ENCODE data around the gene TRIM2.

DNA sequence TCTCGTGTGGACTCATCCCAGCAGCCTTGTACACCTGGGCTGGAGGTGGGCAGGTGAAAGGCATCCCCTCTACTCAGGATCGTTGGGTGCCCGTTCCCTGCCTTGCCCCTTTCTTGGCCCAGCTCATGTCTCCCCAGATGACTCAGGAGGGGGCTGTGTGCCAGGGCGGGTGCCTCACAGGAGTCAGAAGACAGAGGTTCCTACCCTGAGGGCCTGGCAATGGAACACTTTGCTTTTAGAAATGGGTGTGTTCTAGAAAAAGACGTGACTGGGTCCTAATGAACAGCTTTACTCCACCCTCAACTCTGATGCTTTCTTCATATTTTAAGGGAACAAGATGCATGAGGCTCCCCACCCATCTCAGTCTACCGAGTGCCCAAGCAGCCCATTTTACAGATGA lies 22.5 kb upstream of the TRIM2 start:
- TF ChIP-seq, protein P1, sequence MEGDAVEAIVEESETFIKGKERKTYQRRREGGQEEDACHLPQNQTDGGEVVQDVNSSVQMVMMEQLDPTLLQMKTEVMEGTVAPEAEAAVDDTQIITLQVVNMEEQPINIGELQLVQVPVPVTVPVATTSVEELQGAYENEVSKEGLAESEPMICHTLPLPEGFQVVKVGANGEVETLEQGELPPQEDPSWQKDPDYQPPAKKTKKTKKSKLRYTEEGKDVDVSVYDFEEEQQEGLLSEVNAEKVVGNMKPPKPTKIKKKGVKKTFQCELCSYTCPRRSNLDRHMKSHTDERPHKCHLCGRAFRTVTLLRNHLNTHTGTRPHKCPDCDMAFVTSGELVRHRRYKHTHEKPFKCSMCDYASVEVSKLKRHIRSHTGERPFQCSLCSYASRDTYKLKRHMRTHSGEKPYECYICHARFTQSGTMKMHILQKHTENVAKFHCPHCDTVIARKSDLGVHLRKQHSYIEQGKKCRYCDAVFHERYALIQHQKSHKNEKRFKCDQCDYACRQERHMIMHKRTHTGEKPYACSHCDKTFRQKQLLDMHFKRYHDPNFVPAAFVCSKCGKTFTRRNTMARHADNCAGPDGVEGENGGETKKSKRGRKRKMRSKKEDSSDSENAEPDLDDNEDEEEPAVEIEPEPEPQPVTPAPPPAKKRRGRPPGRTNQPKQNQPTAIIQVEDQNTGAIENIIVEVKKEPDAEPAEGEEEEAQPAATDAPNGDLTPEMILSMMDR (optimal IDR thresholded peaks at IDR 0.05 in 1 of 3, IDR thresholded peaks at IDR 0.05 in 1 of 3, conservative IDR thresholded peaks at IDR 0.05 in 1 of 3; ENCODE audit: extremely low read depth in 1 of 3, insufficient read depth in 2 of 3, low read length in 3 of 3): no peak
- no peak for TF ChIP-seq EZH2 (IDR thresholded peaks at IDR 0.05; ENCODE audit: low read length)
